ENCODE measurements around the gene SPON1.

Gene SPON1

DNA sequence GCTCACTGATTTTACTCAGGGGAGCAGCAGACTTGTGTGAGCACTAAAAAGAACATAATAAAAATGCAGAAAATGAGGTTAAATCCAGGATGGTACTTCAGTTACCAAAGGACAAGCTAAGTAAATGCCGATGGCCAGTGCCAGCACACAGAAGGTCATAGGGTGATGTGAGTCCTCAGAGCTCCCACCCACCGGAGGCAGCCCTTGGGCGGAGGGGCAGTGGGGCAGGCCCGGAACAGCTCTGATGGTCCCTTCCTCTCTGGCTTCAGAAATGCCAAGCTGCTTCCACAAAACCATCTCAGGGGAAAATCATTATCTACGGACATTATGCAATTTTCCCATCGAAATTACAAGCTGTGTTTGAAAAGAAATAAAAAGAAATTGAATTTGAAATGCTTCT lies 271.9 kb downstream of the SPON1 start:
- no peaks in the 10 kb centered on the region for H3K36me3 ChIP-seq (ENCODE audit: control insufficient read depth, insufficient read depth, low read length)
- no peak for DNase-seq (ENCODE audit: extremely low read depth, insufficient read length)
- no peaks in the 10 kb centered on the region for H3K27me3 ChIP-seq (replicated peaks; ENCODE audit: control insufficient read depth, insufficient read depth, low read length)
- H3K4me3 ChIP-seq (replicated peaks; ENCODE audit: low read depth, low read length), result no peak overlapping the region
- TF ChIP-seq, protein P1, sequence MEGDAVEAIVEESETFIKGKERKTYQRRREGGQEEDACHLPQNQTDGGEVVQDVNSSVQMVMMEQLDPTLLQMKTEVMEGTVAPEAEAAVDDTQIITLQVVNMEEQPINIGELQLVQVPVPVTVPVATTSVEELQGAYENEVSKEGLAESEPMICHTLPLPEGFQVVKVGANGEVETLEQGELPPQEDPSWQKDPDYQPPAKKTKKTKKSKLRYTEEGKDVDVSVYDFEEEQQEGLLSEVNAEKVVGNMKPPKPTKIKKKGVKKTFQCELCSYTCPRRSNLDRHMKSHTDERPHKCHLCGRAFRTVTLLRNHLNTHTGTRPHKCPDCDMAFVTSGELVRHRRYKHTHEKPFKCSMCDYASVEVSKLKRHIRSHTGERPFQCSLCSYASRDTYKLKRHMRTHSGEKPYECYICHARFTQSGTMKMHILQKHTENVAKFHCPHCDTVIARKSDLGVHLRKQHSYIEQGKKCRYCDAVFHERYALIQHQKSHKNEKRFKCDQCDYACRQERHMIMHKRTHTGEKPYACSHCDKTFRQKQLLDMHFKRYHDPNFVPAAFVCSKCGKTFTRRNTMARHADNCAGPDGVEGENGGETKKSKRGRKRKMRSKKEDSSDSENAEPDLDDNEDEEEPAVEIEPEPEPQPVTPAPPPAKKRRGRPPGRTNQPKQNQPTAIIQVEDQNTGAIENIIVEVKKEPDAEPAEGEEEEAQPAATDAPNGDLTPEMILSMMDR (IDR thresholded peaks at IDR 0.05; ENCODE audit: insufficient read depth, low read length, poor library complexity, severe bottlenecking), result no peak

DNA sequence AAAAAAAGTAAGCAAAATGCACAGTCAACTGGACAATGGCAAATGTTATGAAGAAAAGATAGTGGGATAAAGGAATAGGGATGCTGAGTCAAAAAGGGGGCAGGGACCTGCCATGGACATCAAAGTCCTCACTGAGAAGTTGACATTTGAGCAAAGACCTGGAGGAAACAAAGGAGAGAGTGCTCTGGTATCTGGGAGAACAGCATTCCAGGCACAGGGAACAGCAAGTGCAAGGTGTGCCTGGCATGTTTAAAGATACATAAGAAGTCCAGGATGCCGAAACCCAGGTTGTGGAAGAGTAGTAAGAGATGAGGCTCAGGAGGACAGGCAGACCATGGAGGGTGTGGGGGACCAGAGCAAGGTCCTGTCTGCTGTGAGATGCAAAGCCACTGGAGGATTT lies 273.2 kb downstream of the SPON1 start:
- no peak for DNase-seq (ENCODE audit: extremely low read depth, insufficient read length)
- Histone ChIP-seq H3K36me3 (ENCODE audit: control insufficient read depth, insufficient read depth, low read length) (no peaks in the 10 kb centered on the region), H3K4me3 (replicated peaks; ENCODE audit: low read depth, low read length) (no peak overlapping the region), H3K27me3 (replicated peaks; ENCODE audit: control insufficient read depth, insufficient read depth, low read length) (no peaks in the 10 kb centered on the region)
- TF ChIP-seq, protein P1 (IDR thresholded peaks at IDR 0.05; ENCODE audit: insufficient read depth, low read length, poor library complexity, severe bottlenecking), result no peak

DNA sequence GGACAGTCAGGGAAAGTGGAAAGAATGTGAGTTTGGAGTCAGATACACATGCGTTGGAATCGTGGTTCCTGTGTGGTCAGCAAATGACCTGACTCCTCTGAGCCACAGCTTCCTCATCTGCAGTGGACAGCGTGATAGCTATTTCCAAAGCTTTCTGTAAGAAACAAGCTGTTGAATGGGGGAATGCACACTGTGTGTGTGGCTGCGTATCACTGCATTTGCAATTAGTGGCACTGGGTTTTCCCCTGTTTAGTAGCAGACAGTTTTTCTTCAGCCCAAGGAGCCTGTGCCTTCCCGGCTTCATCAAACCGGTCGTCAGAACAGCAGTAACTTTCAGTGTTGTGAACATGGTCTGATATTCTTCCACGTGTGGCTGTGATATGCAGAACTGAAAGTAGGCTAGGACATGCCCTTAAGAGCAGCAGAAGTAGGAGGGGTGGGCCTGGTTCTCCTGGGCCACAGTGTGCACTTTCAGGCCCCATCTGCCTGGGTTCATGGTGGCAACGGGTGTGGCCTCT lies 275.0 kb downstream of the SPON1 start:
- peak; percentile 66 for DNase-seq (ENCODE audit: extremely low read depth, insufficient read length)
- TF ChIP-seq, protein P1 (IDR thresholded peaks at IDR 0.05; ENCODE audit: insufficient read depth, low read length, poor library complexity, severe bottlenecking), result no peak
- Histone ChIP-seq H3K36me3 (ENCODE audit: control insufficient read depth, insufficient read depth, low read length) (no peaks in the 10 kb centered on the region), H3K4me3 (replicated peaks; ENCODE audit: low read depth, low read length) (no peak overlapping the region), H3K27me3 (replicated peaks; ENCODE audit: control insufficient read depth, insufficient read depth, low read length) (no peaks in the 10 kb centered on the region)

DNA sequence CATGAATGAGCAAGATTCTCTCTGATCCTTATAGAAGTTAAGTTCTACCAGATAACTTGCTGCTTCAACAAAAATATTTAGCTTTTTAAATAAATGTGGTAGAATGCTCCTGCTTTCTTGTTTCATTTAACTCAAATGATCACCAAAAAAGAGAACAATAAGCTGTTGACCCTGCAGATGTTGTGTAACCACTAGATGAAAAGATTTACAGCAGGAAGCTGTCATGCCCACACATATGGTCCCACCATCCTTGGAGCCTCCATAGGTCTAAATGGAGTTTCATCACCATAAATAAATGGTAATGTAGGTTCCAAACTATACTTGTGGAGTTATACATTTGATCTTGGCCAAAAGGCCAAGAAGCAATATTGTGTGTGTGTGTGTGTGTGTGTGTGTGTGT lies 277.7 kb downstream of the SPON1 start:
- H3K36me3 ChIP-seq (ENCODE audit: control insufficient read depth, insufficient read depth, low read length), result no peaks in the 10 kb centered on the region
- no peak for DNase-seq (ENCODE audit: extremely low read depth, insufficient read length)
- TF ChIP-seq, protein P1 (IDR thresholded peaks at IDR 0.05; ENCODE audit: insufficient read depth, low read length, poor library complexity, severe bottlenecking), result no peak
- no peaks in the 10 kb centered on the region for H3K27me3 ChIP-seq (replicated peaks; ENCODE audit: control insufficient read depth, insufficient read depth, low read length)
- no peak overlapping the region for H3K4me3 ChIP-seq (replicated peaks; ENCODE audit: low read depth, low read length)

DNA sequence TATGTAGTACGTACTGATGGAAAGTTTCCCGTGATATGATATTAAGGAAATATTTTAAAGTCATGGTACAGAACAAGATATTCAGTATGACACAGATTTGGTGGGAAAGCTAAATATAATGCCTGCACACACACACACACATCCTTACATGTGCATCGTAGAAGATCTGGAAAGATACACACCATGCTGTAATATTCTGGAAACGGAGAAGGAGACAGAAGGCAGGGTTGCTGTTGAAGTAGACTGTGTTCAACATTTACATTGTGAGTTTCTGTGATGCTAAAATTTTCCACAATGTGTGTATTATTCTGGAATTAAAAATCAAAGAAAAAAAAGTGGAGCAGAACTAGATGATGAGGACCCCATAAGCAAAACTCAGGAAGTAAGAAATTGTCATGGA lies 278.4 kb downstream of the SPON1 start:
- TF ChIP-seq, protein P1 (IDR thresholded peaks at IDR 0.05; ENCODE audit: insufficient read depth, low read length, poor library complexity, severe bottlenecking), result no peak
- H3K4me3 ChIP-seq (replicated peaks; ENCODE audit: low read depth, low read length), result no peak overlapping the region
- no peaks in the 10 kb centered on the region for H3K36me3 ChIP-seq (ENCODE audit: control insufficient read depth, insufficient read depth, low read length)
- no peak for DNase-seq (ENCODE audit: extremely low read depth, insufficient read length)
- no peaks in the 10 kb centered on the region for H3K27me3 ChIP-seq (replicated peaks; ENCODE audit: control insufficient read depth, insufficient read depth, low read length)

DNA sequence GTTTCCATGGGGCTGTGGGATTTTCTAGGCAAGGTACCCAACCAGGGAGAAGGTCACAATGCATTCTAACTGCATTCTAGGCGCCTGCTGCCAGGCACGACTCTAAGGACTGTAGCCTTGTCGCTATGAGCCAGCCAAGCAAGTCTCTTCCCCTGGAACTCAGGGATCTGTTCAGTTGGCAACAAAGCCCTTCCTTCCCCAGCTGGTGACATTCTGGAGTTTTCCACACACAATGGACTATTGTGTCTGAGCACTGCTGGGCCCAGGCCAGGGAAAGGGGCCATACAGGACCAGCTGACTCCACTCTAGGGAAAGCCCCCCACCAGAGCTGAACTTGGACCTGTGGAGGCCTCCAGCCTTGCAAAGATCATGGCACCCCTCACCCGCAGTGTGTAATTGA lies 279.7 kb downstream of the SPON1 start:
- Histone ChIP-seq H3K4me3 (replicated peaks; ENCODE audit: low read depth, low read length) (no peak overlapping the region), H3K36me3 (ENCODE audit: control insufficient read depth, insufficient read depth, low read length) (no peaks in the 10 kb centered on the region), H3K27me3 (replicated peaks; ENCODE audit: control insufficient read depth, insufficient read depth, low read length) (no peaks in the 10 kb centered on the region)
- DNase-seq (ENCODE audit: extremely low read depth, insufficient read length), result no peak
- TF ChIP-seq, protein P1 (IDR thresholded peaks at IDR 0.05; ENCODE audit: insufficient read depth, low read length, poor library complexity, severe bottlenecking), result no peak

Data from GM06990 (cell line).